Dermis lymphatic vessel endothelial cell (primary cell): ENCODE data around the gene SLC4A8. TPM values are rescaled to one million over a fixed set of nuclear protein-coding genes. Genes with fewer than 3 reads are reported as not detected.

ENCODE experiments used
- total RNA-seq: library from RNA; depleted of rRNA; stranded (reverse); fragments of >200 nt; gene quantifications from 2 replicates; pipeline ENCODE4 v1.2.1, GENCODE V29; 2014

SLC4A8 gene
- 0.87 and 1.2 TPM in 2 replicates for total RNA-seq

GRCh38 chr12:51424662-51425539 is at the start of gene SLC4A8:
Gene SLC4A8, plus strand, starts transcription at chr12:51424831. Its CDS starts 157 bp downstream, at chr12:51424988.

GRCh38 chr12:51391283-51392123 is 33.1 kb upstream of the SLC4A8 start, which contains the start of gene GALNT6:
Gene GALNT6, minus strand, starts transcription at chr12:51391406. Its CDS starts 11,625 bp downstream, at chr12:51379781.

Other genes starting within 250 kb of the SLC4A8 start
- gene POU6F1, start 206.8 kb upstream of the SLC4A8 start, total RNA-seq: 1.5 and 2.2 TPM in 2 replicates
- gene DAZAP2, start 186.0 kb upstream of the SLC4A8 start, total RNA-seq: 88.1 and 90.7 TPM in 2 replicates
- 17.0 and 21.4 TPM in 2 replicates for gene SMAGP, start 154.4 kb upstream of the SLC4A8 start, total RNA-seq
- not detected in 2 replicates for gene BIN2, start 100.7 kb upstream of the SLC4A8 start, total RNA-seq
- gene CELA1, start 78.2 kb upstream of the SLC4A8 start, total RNA-seq: not detected in 2 replicates
- gene GALNT6, start 33.4 kb upstream of the SLC4A8 start, total RNA-seq: 11.7 and 12.3 TPM in 2 replicates
- 0.09 and 0.54 TPM in 2 replicates for gene SCN8A, start 166.4 kb downstream of the SLC4A8 start, total RNA-seq